ENCODE data around the gene PSMB8. TPM values are rescaled to one million over a fixed set of nuclear protein-coding genes. Genes with fewer than 3 reads are reported as not detected.
"Not testable (repeated sequence)": the region's sequence is repeated elsewhere in the genome, so short reads cannot be mapped to it uniquely, and the experiment has no call there.

The PSMB8 gene
- 10 to 100 TPM; 19.7 to 22.3 (median 20.4) TPM for polyA plus RNA-seq (ENCODE audit: insufficient read length in 3 of 3)
- long read RNA-seq, donor 1, transcript PSMB8-202 (6 exons, 1,124 nt): major isoform, 15 of 20 reads
- long read RNA-seq, donor 1, partial matches to known transcripts: 0 of 20 reads
- long read RNA-seq, donor 1, other reads (novel, unspliced or antisense): 0 of 20 reads
- long read RNA-seq, donor 2, transcript PSMB8-202 (6 exons, 1,124 nt): major isoform, 11 of 17 reads
- long read RNA-seq, donor 2, transcript PSMB8-205 (2 exons, 835 nt): minor isoform, 5 of 17 reads
- long read RNA-seq, donor 2, partial matches to known transcripts: 0 of 17 reads
- long read RNA-seq, donor 2, other reads (novel, unspliced or antisense): 0 of 17 reads
- long read RNA-seq, donor 3, transcript PSMB8-202 (6 exons, 1,124 nt): major isoform, 23 of 29 reads
- long read RNA-seq, donor 3, partial matches to known transcripts: 0 of 29 reads
- long read RNA-seq, donor 3, other reads (novel, unspliced or antisense): 0 of 29 reads
- long read RNA-seq, donor 4, transcript PSMB8-202 (6 exons, 1,124 nt): major isoform, 17 of 21 reads
- long read RNA-seq, donor 4, partial matches to known transcripts: 0 of 21 reads
- long read RNA-seq, donor 4, other reads (novel, unspliced or antisense): 0 of 21 reads
- long read RNA-seq, donor 5: 0 reads
- long read RNA-seq, donor 6, transcript PSMB8-202 (6 exons, 1,124 nt): major isoform, 18 of 27 reads
- long read RNA-seq, donor 6, transcript PSMB8-201 (6 exons, 1,351 nt): minor isoform, 5 of 27 reads
- long read RNA-seq, donor 6, partial matches to known transcripts: 0 of 27 reads
- long read RNA-seq, donor 6, other reads (novel, unspliced or antisense): 0 of 27 reads
- long read RNA-seq, donor 7, transcript PSMB8-205 (2 exons, 835 nt): major isoform, 8 of 15 reads
- long read RNA-seq, donor 7, transcript PSMB8-202 (6 exons, 1,124 nt): minor isoform, 6 of 15 reads
- long read RNA-seq, donor 7, partial matches to known transcripts: 0 of 15 reads
- long read RNA-seq, donor 7, other reads (novel, unspliced or antisense): 0 of 15 reads
- long read RNA-seq, donor 8: 0 reads
- long read RNA-seq, donor 9, transcript PSMB8-201 (6 exons, 1,351 nt): minor isoform, 5 of 27 reads
- long read RNA-seq, donor 9, transcript PSMB8-202 (6 exons, 1,124 nt): major isoform, 18 of 27 reads
- long read RNA-seq, donor 9, partial matches to known transcripts: 0 of 27 reads
- long read RNA-seq, donor 9, other reads (novel, unspliced or antisense): 0 of 27 reads
- long read RNA-seq, donor 10, transcript PSMB8-205 (2 exons, 835 nt): minor isoform, 8 of 25 reads
- long read RNA-seq, donor 10, transcript PSMB8-202 (6 exons, 1,124 nt): major isoform, 15 of 25 reads
- long read RNA-seq, donor 10, partial matches to known transcripts: 0 of 25 reads
- long read RNA-seq, donor 10, other reads (novel, unspliced or antisense): 0 of 25 reads
- long read RNA-seq, donor 11, transcript PSMB8-202 (6 exons, 1,124 nt): major isoform, 7 of 11 reads
- long read RNA-seq, donor 11, partial matches to known transcripts: 0 of 11 reads
- long read RNA-seq, donor 11, other reads (novel, unspliced or antisense): 0 of 11 reads
- long read RNA-seq, donor 12, partial matches to known transcripts: 0 of 6 reads
- long read RNA-seq, donor 12, other reads (novel, unspliced or antisense): 0 of 6 reads
- long read RNA-seq, donor 13: 0 reads
- long read RNA-seq, donor 14, transcript PSMB8-202 (6 exons, 1,124 nt): major isoform, 15 of 20 reads
- long read RNA-seq, donor 14, partial matches to known transcripts: 0 of 20 reads
- long read RNA-seq, donor 14, other reads (novel, unspliced or antisense): 0 of 20 reads
- long read RNA-seq, donor 15, partial matches to known transcripts: 0 of 3 reads
- long read RNA-seq, donor 15, other reads (novel, unspliced or antisense): 0 of 3 reads
- long read RNA-seq, donor 16, transcript PSMB8-205 (2 exons, 835 nt): minor isoform, 7 of 36 reads
- long read RNA-seq, donor 16, transcript PSMB8-202 (6 exons, 1,124 nt): major isoform, 22 of 36 reads
- long read RNA-seq, donor 16, partial matches to known transcripts: 0 of 36 reads
- long read RNA-seq, donor 16, other reads (novel, unspliced or antisense): 0 of 36 reads

- peak; percentile 80 to 96 (median 91) for DNase-seq (ENCODE audit: extremely low read depth in 1 of 11, low read depth in 9 of 11, low spot score in 4 of 11)
Measured at GRCh38 chr6:32843979-32844838, at the start of gene PSMB8. Gene PSMB8, minus strand, starts transcription at chr6:32844047. Its CDS starts 51 bp downstream, at chr6:32843996.

GRCh38 chr6:32890831-32891230, 47.0 kb upstream of the PSMB8 start:
- DNase-seq (ENCODE audit: extremely low read depth in 1 of 11, low read depth in 9 of 11, low spot score in 4 of 11): no peak

- no peak for DNase-seq (ENCODE audit: extremely low read depth in 1 of 11, low read depth in 9 of 11, low spot score in 4 of 11)
Measured at GRCh38 chr6:32889533-32889932, 45.7 kb upstream of the PSMB8 start.

GRCh38 chr6:32888576-32888975, 44.7 kb upstream of the PSMB8 start:
- no peak for DNase-seq (ENCODE audit: extremely low read depth in 1 of 11, low read depth in 9 of 11, low spot score in 4 of 11)

- no peak for DNase-seq (ENCODE audit: extremely low read depth in 1 of 11, low read depth in 9 of 11, low spot score in 4 of 11)
Measured at GRCh38 chr6:32887616-32888015, 43.8 kb upstream of the PSMB8 start.

- DNase-seq (ENCODE audit: extremely low read depth in 1 of 11, low read depth in 9 of 11, low spot score in 4 of 11): peak in 1 of 11 donors; percentile 46
Measured at GRCh38 chr6:32886681-32887383, 43.0 kb upstream of the PSMB8 start.

GRCh38 chr6:32885698-32886286, 41.9 kb upstream of the PSMB8 start:
- peak; percentile 50 to 85 (median 69) for DNase-seq (ENCODE audit: extremely low read depth in 1 of 11, low read depth in 9 of 11, low spot score in 4 of 11)

- no peak for DNase-seq (ENCODE audit: extremely low read depth in 1 of 11, low read depth in 9 of 11, low spot score in 4 of 11)
Measured at GRCh38 chr6:32883789-32884188, 39.9 kb upstream of the PSMB8 start.

- no peak for DNase-seq (ENCODE audit: extremely low read depth in 1 of 11, low read depth in 9 of 11, low spot score in 4 of 11)
Measured at GRCh38 chr6:32882879-32883250, 39.0 kb upstream of the PSMB8 start.

GRCh38 chr6:32880962-32881361, 37.1 kb upstream of the PSMB8 start:
- not testable (repeated sequence) for DNase-seq (ENCODE audit: extremely low read depth in 1 of 11, low read depth in 9 of 11, low spot score in 4 of 11)

- no peak for DNase-seq (ENCODE audit: extremely low read depth in 1 of 11, low read depth in 9 of 11, low spot score in 4 of 11)
Measured at GRCh38 chr6:32879691-32880090, 35.8 kb upstream of the PSMB8 start.

- no peak for DNase-seq (ENCODE audit: extremely low read depth in 1 of 11, low read depth in 9 of 11, low spot score in 4 of 11)
Measured at GRCh38 chr6:32876603-32877002, 32.8 kb upstream of the PSMB8 start.

- DNase-seq (ENCODE audit: extremely low read depth in 1 of 11, low read depth in 9 of 11, low spot score in 4 of 11): not testable (repeated sequence)
Measured at GRCh38 chr6:32873947-32874346, 30.1 kb upstream of the PSMB8 start.

GRCh38 chr6:32868257-32868788, 24.5 kb upstream of the PSMB8 start:
- peak; percentile 55 to 89 (median 73) for DNase-seq (ENCODE audit: extremely low read depth in 1 of 11, low read depth in 9 of 11, low spot score in 4 of 11)

GRCh38 chr6:32867554-32868256, 23.9 kb upstream of the PSMB8 start:
- DNase-seq (ENCODE audit: extremely low read depth in 1 of 11, low read depth in 9 of 11, low spot score in 4 of 11): no peak
